Astrocyte (in vitro differentiated cells and primary cell): ENCODE measurements around the gene CRELD1. TPM values are rescaled to one million over a fixed set of nuclear protein-coding genes. Genes with fewer than 3 reads are reported as not detected.
"Not testable (repeated sequence)": the region's sequence is repeated elsewhere in the genome, so short reads cannot be mapped to it uniquely, and the experiment has no call there.

Source experiments
- DNase-seq: peaks from one replicate; pipeline ENCODE4 v3.0.0-alpha.2; 2010; ENCODE audit warnings: low read depth
- FAIRE-seq: peaks from 2 replicates; lab custom pipeline; 2011; peaks lifted over from hg19 to GRCh38; lab: Jason Lieb, UNC
- H2AFZ ChIP-seq: 2 replicates; pipeline ENCODE4 v1.6.0; 2012; ENCODE audit warnings: low read depth, low read length, inconsistent platforms
- H3K27ac ChIP-seq: 2 replicates; pipeline ENCODE4 v1.5.1; 2011; ENCODE audit warnings: low read depth, low read length, inconsistent platforms
- H3K27me3 ChIP-seq: 2 replicates; pipeline ENCODE4 v1.6.0; 2011; ENCODE audit warnings: low read length, inconsistent platforms; ENCODE audit not compliant: insufficient read depth
- H3K36me3 ChIP-seq: 2 replicates; pipeline ENCODE4 v1.5.1; 2011; ENCODE audit warnings: low read length, inconsistent platforms; ENCODE audit not compliant: insufficient read depth
- H3K4me1 ChIP-seq: 2 replicates; pipeline ENCODE4 v1.5.1; 2011; ENCODE audit warnings: low read length, inconsistent platforms; ENCODE audit not compliant: insufficient read depth
- H3K4me2 ChIP-seq: 2 replicates; pipeline ENCODE4 v1.6.0; 2012; ENCODE audit warnings: low read length, inconsistent platforms
- H3K4me3 ChIP-seq: 2 replicates; pipeline ENCODE4 v1.5.1; 2011; ENCODE audit warnings: low read depth, mild to moderate bottlenecking, low read length, inconsistent platforms; ENCODE audit not compliant: insufficient read depth
- H3K79me2 ChIP-seq: 2 replicates; pipeline ENCODE4 v1.6.0; 2012; ENCODE audit warnings: mild to moderate bottlenecking, low read length, inconsistent platforms; ENCODE audit not compliant: insufficient read depth
- H3K9ac ChIP-seq: 2 replicates; pipeline ENCODE4 v1.6.0; 2012; ENCODE audit warnings: mild to moderate bottlenecking, low read length, inconsistent platforms
- H3K9me3 ChIP-seq: 2 replicates; pipeline ENCODE4 v1.5.1; 2012; ENCODE audit warnings: low read depth, mild to moderate bottlenecking, low read length, inconsistent platforms; ENCODE audit not compliant: insufficient read depth
- H4K20me1 ChIP-seq: 2 replicates; pipeline ENCODE4 v1.6.0; 2012; ENCODE audit warnings: low read length, inconsistent platforms; ENCODE audit not compliant: insufficient read depth
- H3K27ac Mint-ChIP-seq: one replicate; pipeline ENCODE4 v1.8.0; 2021; ENCODE audit warnings: mild to moderate bottlenecking, mixed read lengths; ENCODE audit not compliant: unreplicated experiment
- H3K27me3 Mint-ChIP-seq: one replicate; pipeline ENCODE4 v1.8.0; 2021; ENCODE audit warnings: low read depth, mixed read lengths; ENCODE audit not compliant: unreplicated experiment
- H3K36me3 Mint-ChIP-seq: one replicate; pipeline ENCODE4 v1.8.0; 2021; ENCODE audit warnings: low read depth, mixed read lengths; ENCODE audit not compliant: unreplicated experiment
- H3K4me1 Mint-ChIP-seq: one replicate; pipeline ENCODE4 v1.8.0; 2021; ENCODE audit warnings: low read depth, mixed read lengths; ENCODE audit not compliant: unreplicated experiment
- H3K4me3 Mint-ChIP-seq: one replicate; pipeline ENCODE4 v1.8.0; 2021; ENCODE audit warnings: mild to moderate bottlenecking, moderate library complexity, mixed read lengths; ENCODE audit not compliant: unreplicated experiment
- H3K9me3 Mint-ChIP-seq: one replicate; pipeline ENCODE4 v1.8.0; 2021; ENCODE audit warnings: mild to moderate bottlenecking, mixed read lengths; ENCODE audit not compliant: unreplicated experiment
- EZH2 ChIP-seq: IDR thresholded peaks from 2 replicates; pipeline ENCODE4 v1.6.1; 2012; ENCODE audit warnings: mild to moderate bottlenecking, low read length, inconsistent platforms; ENCODE audit not compliant: insufficient read depth
- total RNA-seq: library from RNA; stranded (reverse); gene quantifications from 2 replicates; pipeline ENCODE4 v1.2.1, GENCODE V29; 2021
- TF ChIP-seq, protein P1 (sequence below): IDR thresholded peaks from 2 replicates; pipeline ENCODE4 v1.5.1; 2011; ENCODE audit warnings: low read depth, mild to moderate bottlenecking, inconsistent platforms, low read length, moderate library complexity; ENCODE audit not compliant: insufficient read depth

The CRELD1 gene
- total RNA-seq, 1 donor from 2014 or later: 18.8 TPM

DNA sequence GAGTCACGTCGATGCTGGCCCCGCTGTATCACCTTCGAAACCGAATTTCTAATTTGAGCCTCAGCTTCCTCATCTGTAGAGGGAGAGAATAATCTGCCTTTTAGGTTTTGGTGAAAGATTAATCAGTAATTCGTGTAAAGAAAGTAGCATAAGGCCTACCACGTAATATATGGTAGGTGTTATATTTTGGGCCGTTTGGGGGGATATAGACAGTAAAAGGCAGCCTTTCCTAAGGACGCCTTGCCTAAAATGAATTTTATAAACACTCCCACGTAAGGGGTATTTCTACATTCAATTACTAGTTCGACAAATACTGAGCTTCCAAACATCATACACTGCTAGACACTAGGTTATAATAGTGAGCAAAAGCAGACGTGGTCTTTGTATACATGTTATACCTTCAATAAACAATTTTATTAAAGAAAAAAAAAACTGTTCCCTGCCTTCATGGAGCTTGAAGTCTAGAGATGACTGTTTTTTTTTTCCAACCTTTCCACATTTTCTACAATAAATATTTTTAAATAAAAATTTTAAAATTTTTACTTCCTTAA, 42.5 kb upstream of the CRELD1 start:
- Histone ChIP-seq H3K4me1 (peaks cover 9% of the 10 kb centered on the region), H2AFZ (peak overlapping the region; percentile 95), H3K79me2 (peaks cover 31% of the 10 kb centered on the region), H3K4me2 (peak overlapping the region; percentile 91), H3K9me3 (no peaks in the 10 kb centered on the region), H3K27me3 (no peaks in the 10 kb centered on the region), H3K27ac (peak overlapping the region; percentile 93), H3K4me3 (peak overlapping the region; percentile 89), H3K9ac (peak overlapping the region; percentile 97), H3K36me3 (peaks cover 12% of the 10 kb centered on the region), H4K20me1 (peaks cover 22% of the 10 kb centered on the region)
- Mint-ChIP-seq H3K4me3 (peak overlapping the region; percentile 94), H3K9me3 (no peaks in the 10 kb centered on the region), H3K27ac (peak overlapping the region; percentile 72), H3K27me3 (no peaks in the 10 kb centered on the region), H3K4me1 (peaks cover 18% of the 10 kb centered on the region), H3K36me3 (peaks cover 18% of the 10 kb centered on the region)
- no peak for FAIRE-seq
- DNase-seq: no peak
- TF ChIP-seq, protein P1, sequence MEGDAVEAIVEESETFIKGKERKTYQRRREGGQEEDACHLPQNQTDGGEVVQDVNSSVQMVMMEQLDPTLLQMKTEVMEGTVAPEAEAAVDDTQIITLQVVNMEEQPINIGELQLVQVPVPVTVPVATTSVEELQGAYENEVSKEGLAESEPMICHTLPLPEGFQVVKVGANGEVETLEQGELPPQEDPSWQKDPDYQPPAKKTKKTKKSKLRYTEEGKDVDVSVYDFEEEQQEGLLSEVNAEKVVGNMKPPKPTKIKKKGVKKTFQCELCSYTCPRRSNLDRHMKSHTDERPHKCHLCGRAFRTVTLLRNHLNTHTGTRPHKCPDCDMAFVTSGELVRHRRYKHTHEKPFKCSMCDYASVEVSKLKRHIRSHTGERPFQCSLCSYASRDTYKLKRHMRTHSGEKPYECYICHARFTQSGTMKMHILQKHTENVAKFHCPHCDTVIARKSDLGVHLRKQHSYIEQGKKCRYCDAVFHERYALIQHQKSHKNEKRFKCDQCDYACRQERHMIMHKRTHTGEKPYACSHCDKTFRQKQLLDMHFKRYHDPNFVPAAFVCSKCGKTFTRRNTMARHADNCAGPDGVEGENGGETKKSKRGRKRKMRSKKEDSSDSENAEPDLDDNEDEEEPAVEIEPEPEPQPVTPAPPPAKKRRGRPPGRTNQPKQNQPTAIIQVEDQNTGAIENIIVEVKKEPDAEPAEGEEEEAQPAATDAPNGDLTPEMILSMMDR: no peak
- no peak for TF ChIP-seq EZH2

DNA sequence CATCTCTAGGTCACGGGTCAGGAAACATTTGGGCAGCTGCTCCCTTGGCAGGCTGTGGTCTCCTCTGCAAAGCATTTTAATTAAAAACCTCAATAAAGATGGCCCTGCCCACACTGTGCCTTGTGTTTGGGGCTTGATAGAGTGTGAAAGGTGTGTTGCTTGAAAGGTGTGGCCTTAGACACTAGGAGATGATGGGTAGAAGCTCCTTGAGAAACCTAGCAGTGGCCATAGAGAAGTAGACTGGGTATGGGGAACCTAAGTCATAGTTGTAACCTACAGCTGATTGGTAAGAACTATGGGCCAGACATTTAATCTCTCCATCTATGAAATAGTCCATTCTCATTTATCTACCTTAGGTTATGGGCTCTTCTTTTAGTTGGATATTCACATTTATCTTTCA, 39.9 kb upstream of the CRELD1 start:
- peaks cover 31% of the 10 kb centered on the region for H3K79me2 ChIP-seq
- H3K4me3 ChIP-seq: no peak overlapping the region
- no peaks in the 10 kb centered on the region for H3K9me3 ChIP-seq
- Mint-ChIP-seq H3K27me3 (no peaks in the 10 kb centered on the region), H3K4me1 (peaks cover 32% of the 10 kb centered on the region), H3K27ac (peak overlapping the region; percentile 66), H3K36me3 (peaks cover 18% of the 10 kb centered on the region), H3K9me3 (no peaks in the 10 kb centered on the region), H3K4me3 (peak overlapping the region; percentile 35)
- H3K27ac ChIP-seq: peak overlapping the region; percentile 10
- TF ChIP-seq, protein P1: no peak
- TF ChIP-seq EZH2: no peak
- H2AFZ ChIP-seq: no peak overlapping the region
- DNase-seq (no peak), FAIRE-seq (no peak)
- peaks cover 12% of the 10 kb centered on the region for H3K36me3 ChIP-seq
- peaks cover 12% of the 10 kb centered on the region for H3K4me1 ChIP-seq
- peak overlapping the region; percentile 50 for H3K4me2 ChIP-seq
- peaks cover 29% of the 10 kb centered on the region for H4K20me1 ChIP-seq
- H3K9ac ChIP-seq: no peak overlapping the region
- H3K27me3 ChIP-seq: no peaks in the 10 kb centered on the region

DNA sequence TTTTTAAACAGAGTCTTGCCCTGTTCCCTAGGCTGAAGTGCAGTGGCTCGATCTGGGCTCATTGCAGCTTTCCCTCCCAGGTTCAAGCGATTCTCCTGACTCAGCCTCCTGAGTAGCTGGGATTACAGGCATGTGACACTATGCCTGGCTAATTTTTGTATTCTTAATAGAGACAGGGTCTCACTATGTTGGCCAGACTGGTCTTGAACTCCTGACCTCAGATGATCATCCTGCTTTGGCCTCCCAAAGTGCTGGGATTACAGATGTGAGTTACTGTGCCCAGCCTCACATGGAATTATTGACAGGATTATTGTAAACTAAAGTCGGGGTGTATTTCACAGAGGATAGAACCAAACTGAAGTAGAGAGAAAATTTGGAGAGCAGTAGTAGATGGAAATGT, 37.9 kb upstream of the CRELD1 start:
- not testable (repeated sequence) for H3K4me3 ChIP-seq, H2AFZ ChIP-seq, H3K9me3 Mint-ChIP-seq, DNase-seq, H3K27ac Mint-ChIP-seq, H3K4me3 Mint-ChIP-seq, H3K9me3 ChIP-seq, H3K27me3 Mint-ChIP-seq, H3K4me2 ChIP-seq, H3K27ac ChIP-seq, H3K9ac ChIP-seq, H3K27me3 ChIP-seq, FAIRE-seq
- peaks cover 12% of the 10 kb centered on the region for H3K4me1 ChIP-seq
- peaks cover 12% of the 10 kb centered on the region for H3K36me3 ChIP-seq
- H3K36me3 Mint-ChIP-seq: peaks cover 18% of the 10 kb centered on the region
- peaks cover 33% of the 10 kb centered on the region for H4K20me1 ChIP-seq
- peaks cover 37% of the 10 kb centered on the region for H3K4me1 Mint-ChIP-seq
- peaks cover 28% of the 10 kb centered on the region for H3K79me2 ChIP-seq

DNA sequence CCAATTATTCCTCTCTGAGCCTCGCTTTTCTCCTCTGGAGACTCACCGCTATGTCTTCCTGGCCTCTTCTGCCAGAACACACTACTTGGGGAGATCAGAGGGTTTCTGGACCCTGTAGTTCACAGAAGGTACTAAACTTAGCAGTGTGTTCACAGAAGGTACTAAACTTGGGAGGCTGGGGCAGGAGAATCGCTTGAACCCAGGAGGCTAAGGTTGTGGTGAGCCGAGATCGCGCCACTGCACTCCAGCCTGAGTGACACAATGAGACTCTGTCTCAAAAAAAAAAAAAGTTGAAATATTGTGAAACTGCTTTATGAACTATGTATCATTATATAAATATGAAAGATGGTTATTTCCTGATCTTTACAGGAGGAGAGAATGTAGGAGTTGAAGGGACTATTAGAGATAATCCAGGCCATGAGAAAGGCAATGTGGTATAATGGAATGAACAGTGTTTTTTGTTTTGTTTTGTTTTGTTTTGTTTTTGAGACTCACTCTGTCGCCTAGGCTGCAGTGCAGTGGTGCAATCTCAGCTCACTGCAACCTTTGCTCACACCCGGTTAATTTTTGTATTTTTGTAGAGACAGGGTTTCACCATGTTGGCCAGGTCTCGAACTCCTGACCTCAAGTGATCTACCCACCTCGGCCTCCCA, 36.8 kb upstream of the CRELD1 start:
- not testable (repeated sequence) for H3K4me2 ChIP-seq, FAIRE-seq, H3K9me3 Mint-ChIP-seq, H3K27me3 ChIP-seq, H3K27ac ChIP-seq, H3K4me3 Mint-ChIP-seq, DNase-seq, H3K9me3 ChIP-seq, H3K9ac ChIP-seq, H3K4me3 ChIP-seq, H3K27me3 Mint-ChIP-seq, H2AFZ ChIP-seq
- peaks cover 18% of the 10 kb centered on the region for H3K36me3 Mint-ChIP-seq
- H3K27ac Mint-ChIP-seq: peak overlapping the region; percentile 62
- H3K4me1 Mint-ChIP-seq: peaks cover 34% of the 10 kb centered on the region
- H3K36me3 ChIP-seq: peaks cover 12% of the 10 kb centered on the region
- H3K79me2 ChIP-seq: peaks cover 16% of the 10 kb centered on the region
- peaks cover 12% of the 10 kb centered on the region for H3K4me1 ChIP-seq
- H4K20me1 ChIP-seq: peaks cover 33% of the 10 kb centered on the region
